OCI-LY1 (cell line): Measurements from ENCODE around the gene GADD45A.

Experiments used
- CTCF ChIP-seq: fragments of 200-600 bp; sonication (generic), shearing (Covaris generic); IDR thresholded peaks from 2 replicates; pipeline ENCODE4 v1.5.1; 2017; ENCODE audit warnings: mild to moderate bottlenecking, antibody characterized with exemption, low read length, moderate library complexity, mixed read lengths
- EZH2 ChIP-seq: fragments of 200-600 bp; sonication (generic), shearing (Covaris generic); IDR thresholded peaks from 2 replicates; pipeline ENCODE4 v1.8.0; 2017; ENCODE audit warnings: borderline replicate concordance, mixed run types, mild to moderate bottlenecking, antibody characterized with exemption, low read length, moderate library complexity, mixed read lengths

- TF ChIP-seq CTCF (no peak), EZH2 (no peak)
Observed at GRCh38 chr1:67644566-67644965, 40.4 kb upstream of the GADD45A start.
